Medulla oblongata (tissue), 1 donor: ENCODE data around the gene DELE1.

ENCODE experiments used
- DNase-seq: peaks from one replicate; pipeline ENCODE4 v3.0.0-alpha.2; 2015; ENCODE audit errors: extremely low spot score

Gene DELE1

DNA sequence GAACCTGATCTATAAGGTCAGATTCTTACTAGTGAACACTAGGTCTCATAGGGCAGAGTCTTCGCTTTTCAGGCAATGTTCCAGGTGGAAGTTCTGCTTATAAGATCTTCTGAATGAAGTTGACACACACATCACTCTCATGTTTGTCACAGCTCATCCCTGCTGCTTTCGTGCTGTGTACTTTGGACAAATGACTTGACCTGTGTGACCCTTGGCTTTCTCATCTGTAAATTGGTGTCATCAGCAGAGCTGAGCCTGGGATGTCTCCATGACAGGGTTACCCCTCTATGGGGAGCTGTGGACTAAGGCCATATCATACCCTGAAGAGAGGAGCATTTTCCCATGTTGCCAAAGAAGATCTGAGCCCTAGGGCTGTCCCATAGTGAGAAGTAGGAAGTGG, 2.8 kb downstream of the DELE1 start:
- no peak for DNase-seq

- no peak for DNase-seq
These were observed 4.4 kb downstream of the DELE1 start for GRCh38 chr5:141928051-141928450.

GRCh38 chr5:141929398-141930058, 5.9 kb downstream of the DELE1 start:
- DNase-seq = no peak

DNA sequence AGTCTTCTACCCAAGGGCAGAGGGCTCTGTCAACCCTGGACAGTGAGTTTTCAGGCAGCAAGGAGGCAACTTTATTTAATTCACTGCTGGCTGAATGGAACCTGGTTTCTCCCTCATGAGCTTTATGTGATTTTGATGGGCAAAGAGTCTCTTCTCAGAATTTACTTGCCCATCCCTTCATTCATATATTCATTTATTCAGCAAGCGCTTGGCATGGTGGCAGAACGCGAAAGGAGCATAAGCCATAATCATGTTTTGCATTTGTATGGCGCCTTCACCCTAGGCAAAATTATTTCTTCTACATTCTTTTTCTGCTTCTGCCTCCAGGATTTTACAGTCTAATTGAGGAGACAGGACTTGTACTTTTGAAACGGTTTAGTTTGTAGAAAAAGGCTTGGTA, 8.0 kb downstream of the DELE1 start:
- DNase-seq = no peak

GRCh38 chr5:141933151-141933550, 9.5 kb downstream of the DELE1 start:
- no peak for DNase-seq

DNA sequence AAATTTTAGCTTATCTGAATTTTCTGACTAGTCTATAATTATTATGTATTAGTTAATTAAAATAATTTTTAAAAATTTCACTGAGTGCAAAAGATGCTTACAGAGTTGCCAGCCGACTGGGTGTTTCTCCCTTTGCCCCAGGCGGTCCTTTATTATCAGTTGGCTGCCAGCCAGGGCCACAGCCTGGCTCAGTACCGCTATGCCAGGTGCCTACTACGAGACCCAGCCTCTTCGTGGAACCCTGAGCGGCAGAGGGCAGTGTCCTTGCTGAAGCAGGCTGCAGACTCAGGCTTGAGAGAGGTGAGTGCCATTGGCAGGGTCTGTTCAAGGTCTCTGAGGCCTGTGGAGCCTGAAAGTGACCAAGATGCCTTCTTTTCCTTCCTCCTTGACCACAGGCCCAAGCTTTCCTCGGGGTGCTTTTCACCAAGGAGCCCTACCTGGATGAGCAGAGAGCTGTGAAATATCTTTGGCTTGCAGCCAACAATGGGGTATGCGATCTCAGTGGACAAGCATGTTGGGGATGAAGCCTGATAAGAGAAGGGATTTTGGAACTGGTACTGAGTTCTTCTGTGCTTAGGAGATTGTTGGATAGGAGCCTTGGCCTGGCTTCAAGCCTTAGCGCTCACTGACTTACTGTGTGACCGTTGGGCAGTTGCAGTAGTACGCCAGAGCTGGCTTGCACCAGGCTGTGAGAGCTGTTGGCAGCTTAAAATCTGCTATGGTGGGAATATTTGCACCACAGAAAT, 10.6 kb downstream of the DELE1 start:
- DNase-seq = no peak

- no peak for DNase-seq
These were observed 11.9 kb downstream of the DELE1 start for GRCh38 chr5:141935538-141935937.

DNA sequence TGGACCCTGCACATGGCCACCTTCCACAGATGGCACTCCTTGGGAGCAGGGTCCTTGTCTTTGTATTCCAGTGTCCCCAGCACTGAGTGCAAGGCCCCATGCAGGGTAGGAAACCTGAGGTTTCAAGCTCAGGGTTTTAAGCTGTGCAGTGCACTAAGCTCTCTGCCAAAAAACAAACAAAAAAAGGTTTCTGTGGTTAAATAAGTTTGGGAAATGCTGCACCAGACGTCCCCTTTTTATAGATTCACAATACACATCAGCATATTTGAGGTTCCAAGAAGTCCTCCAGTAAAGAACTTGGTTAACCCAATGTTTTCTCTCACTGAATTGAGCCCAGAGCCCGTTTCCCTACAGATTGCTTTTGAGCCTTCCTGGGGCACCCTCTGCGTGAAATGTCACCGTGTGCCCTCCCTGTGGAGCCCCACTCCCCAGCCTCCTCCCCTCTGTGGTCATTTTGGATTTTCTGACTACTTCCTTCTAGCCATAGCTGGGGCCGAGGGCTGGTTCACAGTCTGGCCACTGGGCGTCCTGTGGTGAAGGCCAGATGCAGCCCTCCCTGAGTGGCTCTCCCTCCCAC, 17.1 kb downstream of the DELE1 start:
- DNase-seq = peak; percentile 67

- DNase-seq = no peak
These were observed 17.6 kb downstream of the DELE1 start for GRCh38 chr5:141941307-141941706.

GRCh38 chr5:141941779-141942178, 18.1 kb downstream of the DELE1 start:
- no peak for DNase-seq

GRCh38 chr5:141942185-141942857, 18.6 kb downstream of the DELE1 start:
- no peak for DNase-seq

- DNase-seq = no peak
These were observed 20.4 kb downstream of the DELE1 start for GRCh38 chr5:141944076-141944475.

GRCh38 chr5:141945511-141946051, 21.9 kb downstream of the DELE1 start:
- DNase-seq = no peak

- no peak for DNase-seq
These were observed 23.6 kb downstream of the DELE1 start for GRCh38 chr5:141947316-141947715.

DNA sequence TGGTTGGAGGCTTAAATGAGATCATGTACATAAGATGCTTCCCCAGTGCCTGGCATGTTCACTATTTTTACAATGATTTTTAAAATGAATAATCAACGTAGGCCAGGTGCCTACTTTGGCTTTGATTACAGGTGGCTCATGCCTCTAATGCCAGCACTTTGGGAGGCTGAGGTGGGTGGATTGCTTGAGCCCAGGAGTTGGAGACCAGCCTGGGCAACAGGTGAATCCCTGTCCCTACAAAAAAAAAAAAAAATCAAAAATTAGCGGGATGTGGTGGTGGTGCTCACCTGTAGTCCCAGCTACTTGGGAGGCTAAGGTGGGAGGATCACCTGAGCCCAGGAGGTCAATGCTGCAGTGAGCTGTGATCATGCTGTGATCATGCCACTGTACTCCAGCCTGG, 25.1 kb downstream of the DELE1 start:
- DNase-seq = no peak

DNA sequence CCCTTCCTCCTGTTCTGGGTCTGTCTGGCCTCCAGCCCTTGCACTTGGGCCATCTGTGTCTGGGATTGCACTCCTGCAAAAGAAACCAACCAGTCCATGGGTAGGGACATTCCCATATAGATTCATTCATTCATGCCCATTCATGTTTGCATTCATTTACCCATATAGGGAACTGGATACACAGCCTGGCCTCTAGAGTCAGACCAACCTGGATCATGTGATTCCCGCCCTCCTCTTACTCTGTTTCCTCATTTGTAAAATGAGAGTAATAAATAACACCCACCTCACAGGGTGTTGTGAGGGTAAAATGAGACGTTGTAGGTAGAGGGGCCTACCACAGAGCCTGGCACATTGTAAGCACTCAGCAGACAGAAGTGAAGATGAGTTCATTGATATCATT, 25.8 kb downstream of the DELE1 start:
- DNase-seq = no peak

- DNase-seq = no peak
These were observed 26.7 kb downstream of the DELE1 start for GRCh38 chr5:141950207-141951005.

GRCh38 chr5:141951332-141951781, 27.7 kb downstream of the DELE1 start:
- DNase-seq = no peak

- DNase-seq = no peak
These were observed 28.3 kb downstream of the DELE1 start for GRCh38 chr5:141952020-141952419.

- peak; percentile 64 for DNase-seq
These were observed 30.5 kb downstream of the DELE1 start for GRCh38 chr5:141954194-141954593.

- no peak for DNase-seq
These were observed 33.8 kb downstream of the DELE1 start for GRCh38 chr5:141957367-141957996.
